Neural progenitor cell (in vitro differentiated cells): ENCODE results near the gene ZNF891.

ENCODE experiments used
- EZH2 ChIP-seq: fragments of 200-600 bp; sonication (generic); IDR thresholded peaks from 2 replicates; pipeline ENCODE4 v1.6.1; 2017; ENCODE audit warnings: antibody characterized with exemption, mild to moderate bottlenecking, moderate library complexity
- EZH2phosphoT487 ChIP-seq: fragments of 200-600 bp; sonication (generic); IDR thresholded peaks from 2 replicates; pipeline ENCODE4 v1.6.1; 2017; ENCODE audit warnings: antibody characterized with exemption
- TF ChIP-seq, protein P1 (sequence below): fragments of 200-600 bp; sonication (generic); IDR thresholded peaks from 2 replicates; pipeline ENCODE4 v1.5.1; 2017; ENCODE audit warnings: antibody characterized with exemption, mild to moderate bottlenecking

DNA sequence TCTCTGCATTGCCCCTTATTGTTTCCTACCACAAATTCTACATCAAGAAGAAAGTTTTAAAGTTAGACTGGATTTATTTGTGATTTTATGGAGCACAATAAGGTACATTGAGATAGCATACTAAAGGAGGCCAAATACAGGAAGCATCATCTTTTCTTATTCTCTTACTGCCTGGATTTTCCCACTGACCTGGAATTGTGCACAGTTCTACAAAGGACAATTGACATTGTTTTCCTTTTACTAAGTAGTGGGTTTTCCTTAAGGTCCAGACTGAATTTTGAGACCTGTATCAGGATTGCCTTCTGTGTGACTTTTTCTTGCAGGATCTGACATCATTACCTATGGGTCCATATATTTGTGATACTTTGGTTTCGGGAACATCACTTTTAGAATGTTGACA, 68.1 kb downstream of the ZNF891 start:
- TF ChIP-seq EZH2 (no peak), EZH2phosphoT487 (no peak)
- TF ChIP-seq, protein P1, sequence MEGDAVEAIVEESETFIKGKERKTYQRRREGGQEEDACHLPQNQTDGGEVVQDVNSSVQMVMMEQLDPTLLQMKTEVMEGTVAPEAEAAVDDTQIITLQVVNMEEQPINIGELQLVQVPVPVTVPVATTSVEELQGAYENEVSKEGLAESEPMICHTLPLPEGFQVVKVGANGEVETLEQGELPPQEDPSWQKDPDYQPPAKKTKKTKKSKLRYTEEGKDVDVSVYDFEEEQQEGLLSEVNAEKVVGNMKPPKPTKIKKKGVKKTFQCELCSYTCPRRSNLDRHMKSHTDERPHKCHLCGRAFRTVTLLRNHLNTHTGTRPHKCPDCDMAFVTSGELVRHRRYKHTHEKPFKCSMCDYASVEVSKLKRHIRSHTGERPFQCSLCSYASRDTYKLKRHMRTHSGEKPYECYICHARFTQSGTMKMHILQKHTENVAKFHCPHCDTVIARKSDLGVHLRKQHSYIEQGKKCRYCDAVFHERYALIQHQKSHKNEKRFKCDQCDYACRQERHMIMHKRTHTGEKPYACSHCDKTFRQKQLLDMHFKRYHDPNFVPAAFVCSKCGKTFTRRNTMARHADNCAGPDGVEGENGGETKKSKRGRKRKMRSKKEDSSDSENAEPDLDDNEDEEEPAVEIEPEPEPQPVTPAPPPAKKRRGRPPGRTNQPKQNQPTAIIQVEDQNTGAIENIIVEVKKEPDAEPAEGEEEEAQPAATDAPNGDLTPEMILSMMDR: no peak
